GM23248 (cell line): ENCODE data around the gene WDR88.

Source experiments
- EZH2 ChIP-seq: fragments of 200-600 bp; sonication (generic); IDR thresholded peaks from 2 replicates; pipeline ENCODE4 v1.6.1; 2018; ENCODE audit warnings: antibody characterized with exemption, mild to moderate bottlenecking; ENCODE audit not compliant: insufficient read depth, poor library complexity, severe bottlenecking
- EZH2phosphoT487 ChIP-seq: fragments of 200-600 bp; sonication (generic); IDR thresholded peaks from 2 replicates; pipeline ENCODE4 v1.6.1; 2018; ENCODE audit warnings: antibody characterized with exemption, moderate library complexity, mild to moderate bottlenecking, low read depth; ENCODE audit not compliant: insufficient read depth

DNA sequence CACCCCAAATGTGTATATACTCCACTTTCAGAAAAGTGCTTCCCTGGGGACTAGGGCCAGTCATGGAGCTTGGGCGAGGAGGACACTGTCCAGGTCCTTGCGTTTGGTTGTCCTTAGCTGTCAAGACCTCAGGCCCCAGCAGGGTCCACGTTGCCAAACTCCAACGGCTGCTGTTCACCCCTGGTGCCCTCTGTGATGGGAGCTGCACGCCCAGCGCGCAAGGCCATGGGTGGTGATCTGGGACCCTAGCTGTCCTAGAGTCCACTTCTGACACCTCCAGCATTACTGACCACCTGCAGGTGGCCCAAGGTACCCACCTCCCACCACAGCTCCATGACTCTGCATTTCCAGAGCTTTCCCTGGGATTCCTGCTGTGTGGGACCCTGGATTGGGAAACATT lies 66.3 kb downstream of the WDR88 start:
- TF ChIP-seq EZH2phosphoT487 = no peak
- no peak for TF ChIP-seq EZH2
